Measurements from ENCODE around the gene FAM89A. TPM values are rescaled to one million over a fixed set of nuclear protein-coding genes. Genes with fewer than 3 reads are reported as not detected.
"Not testable (repeated sequence)": the region's sequence is repeated elsewhere in the genome, so short reads cannot be mapped to it uniquely, and the experiment has no call there.

Gene FAM89A
- total and polyA plus RNA-seq, 2 donors (not counting 1 experiment from before 2014, with no cell fraction given): 3.2 to 6.1 TPM

GRCh38 chr1:231032963-231033362 is 7.1 kb downstream of the FAM89A start:
- 18% methylated on average over 6 of the region's 7 CpGs for WGBS (ENCODE audit: insufficient coverage)
- Histone ChIP-seq H3K9me3 (ENCODE audit: control extremely low read depth in 1 of 3, control insufficient read depth in 2 of 3, insufficient read depth in 1 of 3, low read length in 2 of 3) (no peaks in the 10 kb centered on the region), H2AFZ (ENCODE audit: insufficient read depth, low read depth, low read length, poor library complexity, severe bottlenecking) (no peak overlapping the region), H3K4me3 (ENCODE audit: control extremely low read depth in 1 of 5, extremely low read depth in 1 of 5, insufficient read depth in 1 of 5, low read depth in 2 of 5, low read length in 4 of 5) (no peak overlapping the region), H3K27me3 (replicated peaks in 1 of 4; ENCODE audit: control extremely low read depth in 1 of 4, control insufficient read depth in 3 of 4, insufficient read depth in 4 of 4, low read length in 3 of 4) (peaks cover 0 to 6% (median 1%) of the 10 kb centered on the region in 4 experiments), H4K20me1 (ENCODE audit: control insufficient read depth, insufficient read depth, low read length, poor library complexity, severe bottlenecking) (no peaks in the 10 kb centered on the region), H3K79me2 (ENCODE audit: control insufficient read depth, insufficient read depth, low read length) (peaks cover 13% of the 10 kb centered on the region), H3K9ac (ENCODE audit: low read length) (no peak overlapping the region), H3K4me1 (ENCODE audit: control insufficient read depth in 2 of 2, insufficient read depth in 2 of 2, low read length in 2 of 2) (peaks cover 0 to 9% of the 10 kb centered on the region in 2 donors), H3K36me3 (replicated peaks in 1 of 2; ENCODE audit: control extremely low read depth in 1 of 2, control insufficient read depth in 1 of 2, extremely low read depth in 1 of 2, insufficient read depth in 2 of 2, low read length in 1 of 2) (no peaks in the 10 kb centered on the region), H3K4me2 (replicated peaks; ENCODE audit: low read depth, low read length, poor library complexity, severe bottlenecking) (no peak overlapping the region), H3K27ac (ENCODE audit: low read length in 2 of 2) (no peak overlapping the region)
- Mint-ChIP-seq H3K4me3 (no peak overlapping the region), H3K27ac (no peak overlapping the region), H3K9me3 (ENCODE audit: insufficient read depth) (no peaks in the 10 kb centered on the region), H3K27me3 (peaks cover 3% of the 10 kb centered on the region), H3K4me1 (peaks cover 17% of the 10 kb centered on the region)
- intact Hi-C loops (cut with micrococcal nuclease): no loop called here
- TF ChIP-seq, protein P1, sequence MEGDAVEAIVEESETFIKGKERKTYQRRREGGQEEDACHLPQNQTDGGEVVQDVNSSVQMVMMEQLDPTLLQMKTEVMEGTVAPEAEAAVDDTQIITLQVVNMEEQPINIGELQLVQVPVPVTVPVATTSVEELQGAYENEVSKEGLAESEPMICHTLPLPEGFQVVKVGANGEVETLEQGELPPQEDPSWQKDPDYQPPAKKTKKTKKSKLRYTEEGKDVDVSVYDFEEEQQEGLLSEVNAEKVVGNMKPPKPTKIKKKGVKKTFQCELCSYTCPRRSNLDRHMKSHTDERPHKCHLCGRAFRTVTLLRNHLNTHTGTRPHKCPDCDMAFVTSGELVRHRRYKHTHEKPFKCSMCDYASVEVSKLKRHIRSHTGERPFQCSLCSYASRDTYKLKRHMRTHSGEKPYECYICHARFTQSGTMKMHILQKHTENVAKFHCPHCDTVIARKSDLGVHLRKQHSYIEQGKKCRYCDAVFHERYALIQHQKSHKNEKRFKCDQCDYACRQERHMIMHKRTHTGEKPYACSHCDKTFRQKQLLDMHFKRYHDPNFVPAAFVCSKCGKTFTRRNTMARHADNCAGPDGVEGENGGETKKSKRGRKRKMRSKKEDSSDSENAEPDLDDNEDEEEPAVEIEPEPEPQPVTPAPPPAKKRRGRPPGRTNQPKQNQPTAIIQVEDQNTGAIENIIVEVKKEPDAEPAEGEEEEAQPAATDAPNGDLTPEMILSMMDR (IDR thresholded peaks at IDR 0.05): no peak
- no peak for TF ChIP-seq EZH2 (IDR thresholded peaks at IDR 0.05; ENCODE audit: borderline replicate concordance, insufficient read depth, low read depth, low read length, poor library complexity, severe bottlenecking)
- ATAC-seq (ENCODE audit: low read depth): no peak
- CTCF ChIA-PET: interaction anchor here (0.6 kb wide), 1 partner anchor 181 kb away, joined by 3 read pairs; no protein-coding TSS in a partner anchor
- POLR2A ChIA-PET: no interaction called here
- no peak for DNase-seq

DNA sequence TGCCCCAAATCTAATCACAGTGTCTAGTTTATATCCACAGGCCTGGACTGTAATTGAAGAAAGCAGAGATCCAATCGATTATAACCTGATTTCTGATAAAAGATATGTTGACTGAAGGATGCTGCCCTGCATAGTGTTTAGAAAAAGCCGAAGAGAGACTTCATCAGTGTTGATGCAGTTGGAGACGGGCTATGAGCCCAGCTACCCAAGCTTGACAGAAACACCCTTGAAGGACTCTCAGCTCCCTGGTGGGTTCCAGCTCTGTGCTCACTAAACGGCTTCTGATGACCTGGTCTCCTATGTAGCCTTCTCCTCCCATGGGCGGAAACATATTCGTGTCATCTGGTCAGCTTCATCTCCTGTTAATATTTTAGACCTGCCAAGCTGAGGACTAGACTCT is 10.2 kb downstream of the FAM89A start:
- Histone ChIP-seq H4K20me1 (ENCODE audit: control insufficient read depth, insufficient read depth, low read length, poor library complexity, severe bottlenecking) (no peaks in the 10 kb centered on the region), H3K9ac (ENCODE audit: low read length) (no peak overlapping the region), H2AFZ (ENCODE audit: insufficient read depth, low read depth, low read length, poor library complexity, severe bottlenecking) (no peak overlapping the region), H3K4me1 (ENCODE audit: control insufficient read depth in 2 of 2, insufficient read depth in 2 of 2, low read length in 2 of 2) (peaks cover 0 to 3% of the 10 kb centered on the region in 2 donors), H3K79me2 (ENCODE audit: control insufficient read depth, insufficient read depth, low read length) (peaks cover 12% of the 10 kb centered on the region), H3K9me3 (ENCODE audit: control extremely low read depth in 1 of 3, control insufficient read depth in 2 of 3, insufficient read depth in 1 of 3, low read length in 2 of 3) (no peaks in the 10 kb centered on the region), H3K4me3 (ENCODE audit: control extremely low read depth in 1 of 5, extremely low read depth in 1 of 5, insufficient read depth in 1 of 5, low read depth in 2 of 5, low read length in 4 of 5) (no peak overlapping the region), H3K4me2 (replicated peaks; ENCODE audit: low read depth, low read length, poor library complexity, severe bottlenecking) (no peak overlapping the region), H3K36me3 (replicated peaks in 1 of 2; ENCODE audit: control extremely low read depth in 1 of 2, control insufficient read depth in 1 of 2, extremely low read depth in 1 of 2, insufficient read depth in 2 of 2, low read length in 1 of 2) (no peaks in the 10 kb centered on the region), H3K27ac (ENCODE audit: low read length in 2 of 2) (no peak overlapping the region), H3K27me3 (replicated peaks in 1 of 4; ENCODE audit: control extremely low read depth in 1 of 4, control insufficient read depth in 3 of 4, insufficient read depth in 4 of 4, low read length in 3 of 4) (no peaks in the 10 kb centered on the region)
- Mint-ChIP-seq H3K27me3 (no peaks in the 10 kb centered on the region), H3K4me3 (no peak overlapping the region), H3K27ac (no peak overlapping the region), H3K4me1 (peaks cover 7% of the 10 kb centered on the region), H3K9me3 (ENCODE audit: insufficient read depth) (no peaks in the 10 kb centered on the region)
- intact Hi-C loops (cut with micrococcal nuclease): no loop called here
- 92% methylated on average over 6 of the region's 6 CpGs for WGBS (ENCODE audit: insufficient coverage)
- DNase-seq (no peak), ATAC-seq (ENCODE audit: low read depth) (no peak)
- TF ChIP-seq EZH2 (IDR thresholded peaks at IDR 0.05; ENCODE audit: borderline replicate concordance, insufficient read depth, low read depth, low read length, poor library complexity, severe bottlenecking): no peak
- TF ChIP-seq, protein P1 (IDR thresholded peaks at IDR 0.05): no peak
- ChIA-PET POLR2A (no interaction called here), CTCF (interaction anchor here (1.4 kb wide), 1 partner anchor 15 kb away, joined by 3 read pairs; no protein-coding TSS in a partner anchor)

DNA sequence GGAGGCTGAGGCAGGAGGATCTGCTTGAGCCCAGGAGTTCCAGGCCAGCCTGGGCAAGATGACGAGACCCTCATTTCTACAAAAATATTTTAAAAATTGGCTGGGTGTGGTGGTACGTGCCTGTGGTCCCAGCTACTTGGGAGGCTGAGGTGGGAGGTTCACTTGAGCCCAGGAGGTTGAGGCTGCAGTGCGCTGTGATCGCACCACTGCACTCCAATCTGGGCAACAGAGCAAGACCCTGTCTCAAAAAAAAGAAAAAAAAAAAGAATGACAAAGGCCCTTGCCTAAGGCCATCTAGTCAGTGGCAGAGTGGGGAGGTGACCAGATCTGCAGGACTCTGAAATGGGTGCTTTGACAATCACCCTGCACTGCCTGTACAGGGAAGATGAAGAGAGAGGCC is 10.8 kb downstream of the FAM89A start:
- CTCF ChIA-PET: interaction anchor here (1.4 kb wide), 1 partner anchor 16 kb away, joined by 3 read pairs; no protein-coding TSS in a partner anchor

More for the DNA sequence above, 10.8 kb downstream of the FAM89A start:
- H3K9ac ChIP-seq (ENCODE audit: low read length); intact Hi-C loops (cut with micrococcal nuclease); H3K27me3 Mint-ChIP-seq; H3K9me3 Mint-ChIP-seq (ENCODE audit: insufficient read depth); H2AFZ ChIP-seq (ENCODE audit: insufficient read depth, low read depth, low read length, poor library complexity, severe bottlenecking); H3K4me1 ChIP-seq (ENCODE audit: control insufficient read depth in 2 of 2, insufficient read depth in 2 of 2, low read length in 2 of 2); H3K4me2 ChIP-seq (replicated peaks; ENCODE audit: low read depth, low read length, poor library complexity, severe bottlenecking); H4K20me1 ChIP-seq (ENCODE audit: control insufficient read depth, insufficient read depth, low read length, poor library complexity, severe bottlenecking); DNase-seq; H3K4me3 ChIP-seq (ENCODE audit: control extremely low read depth in 1 of 5, extremely low read depth in 1 of 5, insufficient read depth in 1 of 5, low read depth in 2 of 5, low read length in 4 of 5); H3K4me3 Mint-ChIP-seq; ATAC-seq (ENCODE audit: low read depth); H3K27ac Mint-ChIP-seq; H3K9me3 ChIP-seq (ENCODE audit: control extremely low read depth in 1 of 3, control insufficient read depth in 2 of 3, insufficient read depth in 1 of 3, low read length in 2 of 3); H3K27me3 ChIP-seq (replicated peaks in 1 of 4; ENCODE audit: control extremely low read depth in 1 of 4, control insufficient read depth in 3 of 4, insufficient read depth in 4 of 4, low read length in 3 of 4); H3K36me3 ChIP-seq (replicated peaks in 1 of 2; ENCODE audit: control extremely low read depth in 1 of 2, control insufficient read depth in 1 of 2, extremely low read depth in 1 of 2, insufficient read depth in 2 of 2, low read length in 1 of 2); POLR2A ChIA-PET; H3K27ac ChIP-seq (ENCODE audit: low read length in 2 of 2); H3K4me1 Mint-ChIP-seq: not testable (repeated sequence)
- H3K79me2 ChIP-seq (ENCODE audit: control insufficient read depth, insufficient read depth, low read length): peaks cover 12% of the 10 kb centered on the region
- 100% methylated on average over 1 of the region's 4 CpGs for WGBS (ENCODE audit: insufficient coverage)

Data from B cell (primary cell).